Uterus (tissue), 4 donors: ENCODE measurements around the gene UPF2. TPM values are rescaled to one million over a fixed set of nuclear protein-coding genes. Genes with fewer than 3 reads are reported as not detected.

ENCODE experiments used
- DNase-seq, 2 donors: peaks; one replicate each; pipeline ENCODE4 v3.0.0-alpha.2; 2019 to 2020
- H3K27ac ChIP-seq, 2 donors: fragments of 200-600 bp; sonication (generic); 1 replicate in 1 of 2; 2 replicates in 1 of 2; pipeline ENCODE4 v1.5.1; 2016 to 2018
- H3K27me3 ChIP-seq, 2 donors: fragments of 200-600 bp; sonication (generic); one replicate each; pipeline ENCODE4 v1.5.1; 2018 to 2019; ENCODE audit warnings: control low read depth in 1 of 2
- H3K36me3 ChIP-seq, 2 donors: fragments of 200-600 bp; sonication (generic); one replicate each; pipeline ENCODE4 v1.5.1; 2019; ENCODE audit warnings: control low read depth in 1 of 2
- H3K4me1 ChIP-seq, 2 donors: fragments of 200-600 bp; sonication (generic); one replicate each; pipeline ENCODE4 v1.5.1; 2018 to 2019; ENCODE audit warnings: control low read depth in 1 of 2
- H3K4me3 ChIP-seq, 2 donors: fragments of 200-600 bp; sonication (generic); 1 replicate in 1 of 2; 2 replicates in 1 of 2; pipeline ENCODE4 v1.5.1; 2018 to 2019; ENCODE audit warnings: mild to moderate bottlenecking in 1 of 2
- H3K9me3 ChIP-seq, 2 donors: fragments of 200-600 bp; sonication (generic); one replicate each; pipeline ENCODE4 v1.5.1; 2019; ENCODE audit warnings: control low read depth in 1 of 2
- POLR2A ChIP-seq, 2 donors: fragments of 450-650 bp; IDR thresholded peaks; one replicate each; pipeline ENCODE4 v1.6.1; 2016; ENCODE audit warnings: antibody characterized with exemption in 2 of 2, mild to moderate bottlenecking in 1 of 2, moderate library complexity in 1 of 2
- intact Hi-C: fragments of 100-400 bp; cut with DNase I; formaldehyde crosslinking; loops from one replicate; pipeline ENCODE4 v1.15.1; 2023; ENCODE audit warnings: low total_unique reads
- total RNA-seq, 4 donors: library from RNA; depleted of rRNA in 3 of 4; stranded (reverse); fragments of >200 nt in 3 of 4; gene quantifications; one replicate each; pipeline versions ENCODE4 v1.1.0 to v1.2.4, GENCODE V29; 2014 to 2023
- TF ChIP-seq, protein P1 (sequence below), 4 experiments: fragments of 200-600 bp in 2 of 4; fragments of 450-650 bp in 2 of 4; sonication (generic) in 2 of 4; IDR thresholded peaks; one replicate each; pipeline ENCODE4 v1.5.1; 2016 to 2019; ENCODE audit warnings: antibody characterized with exemption in 4 of 4, mild to moderate bottlenecking in 2 of 4, moderate library complexity in 1 of 4
- donor health status: DM: yes; HTN: yes; CAD: no.

UPF2 gene
- total RNA-seq, 4 donors from 2014 or later, result 17.4 to 35.7 (median 28.0) TPM

DNA sequence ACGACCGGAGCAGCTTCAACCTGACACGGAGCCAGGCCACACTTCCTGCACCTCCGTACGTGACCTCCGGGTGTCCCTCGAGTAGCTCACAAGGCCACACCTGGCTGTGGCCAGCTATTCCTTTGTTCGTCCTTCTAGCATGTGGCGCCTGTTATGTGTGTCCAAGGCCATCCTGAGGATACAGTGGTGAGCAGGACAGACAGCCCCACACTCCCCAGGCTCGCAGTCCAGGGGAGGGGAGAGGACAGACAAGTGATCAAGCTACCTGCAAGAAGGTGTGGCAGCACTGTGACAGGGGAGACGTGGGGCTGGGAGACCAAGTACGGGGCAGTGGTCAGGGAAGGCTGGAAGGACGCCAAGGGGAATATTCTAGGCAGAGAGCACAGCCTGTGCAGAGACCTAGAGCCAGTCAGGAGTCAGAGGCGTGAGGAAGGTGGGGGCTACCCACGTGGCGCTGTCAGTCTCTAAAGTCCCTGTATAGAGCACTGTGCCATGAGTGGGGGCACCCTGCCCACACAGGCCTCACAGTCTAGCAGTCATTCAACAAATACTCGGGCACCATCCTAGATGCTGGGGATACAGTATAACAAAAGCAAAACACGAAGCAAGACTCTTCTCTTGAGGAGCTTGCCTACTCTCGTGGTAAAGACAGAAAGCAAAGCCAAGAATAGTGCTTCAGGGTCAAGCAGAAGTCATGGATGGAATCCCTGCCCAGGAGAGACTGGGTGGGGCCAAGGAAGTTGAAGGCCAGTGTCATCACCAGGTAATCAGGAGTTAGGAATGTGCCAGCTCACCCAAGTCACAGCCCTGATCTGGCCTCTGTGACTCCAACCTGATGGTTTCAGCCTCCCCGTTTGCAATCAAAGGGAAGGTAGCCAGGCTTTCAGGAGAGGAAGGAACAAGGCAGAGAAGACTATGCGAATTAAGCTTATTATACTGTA lies 160.9 kb downstream of the UPF2 start:
- Histone ChIP-seq H3K4me3 (no peak overlapping the region), H3K36me3 (no peaks in the 10 kb centered on the region), H3K9me3 (no peaks in the 10 kb centered on the region), H3K27ac (no peak overlapping the region), H3K4me1 (no peaks in the 10 kb centered on the region), H3K27me3 (no peaks in the 10 kb centered on the region)
- intact Hi-C loops, result no loop called here
- no peak for DNase-seq
- TF ChIP-seq, protein P1, sequence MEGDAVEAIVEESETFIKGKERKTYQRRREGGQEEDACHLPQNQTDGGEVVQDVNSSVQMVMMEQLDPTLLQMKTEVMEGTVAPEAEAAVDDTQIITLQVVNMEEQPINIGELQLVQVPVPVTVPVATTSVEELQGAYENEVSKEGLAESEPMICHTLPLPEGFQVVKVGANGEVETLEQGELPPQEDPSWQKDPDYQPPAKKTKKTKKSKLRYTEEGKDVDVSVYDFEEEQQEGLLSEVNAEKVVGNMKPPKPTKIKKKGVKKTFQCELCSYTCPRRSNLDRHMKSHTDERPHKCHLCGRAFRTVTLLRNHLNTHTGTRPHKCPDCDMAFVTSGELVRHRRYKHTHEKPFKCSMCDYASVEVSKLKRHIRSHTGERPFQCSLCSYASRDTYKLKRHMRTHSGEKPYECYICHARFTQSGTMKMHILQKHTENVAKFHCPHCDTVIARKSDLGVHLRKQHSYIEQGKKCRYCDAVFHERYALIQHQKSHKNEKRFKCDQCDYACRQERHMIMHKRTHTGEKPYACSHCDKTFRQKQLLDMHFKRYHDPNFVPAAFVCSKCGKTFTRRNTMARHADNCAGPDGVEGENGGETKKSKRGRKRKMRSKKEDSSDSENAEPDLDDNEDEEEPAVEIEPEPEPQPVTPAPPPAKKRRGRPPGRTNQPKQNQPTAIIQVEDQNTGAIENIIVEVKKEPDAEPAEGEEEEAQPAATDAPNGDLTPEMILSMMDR (IDR thresholded peaks at IDR 0.05), result no peak
- no peak for TF ChIP-seq POLR2A (IDR thresholded peaks at IDR 0.05)

GRCh38 chr10:11881030-11881476 lies 161.6 kb downstream of the UPF2 start:
- no peaks in the 10 kb centered on the region for H3K36me3 ChIP-seq
- H3K4me1 ChIP-seq, result no peaks in the 10 kb centered on the region
- no peak overlapping the region for H3K4me3 ChIP-seq
- H3K27ac ChIP-seq, result no peak overlapping the region
- intact Hi-C loops, result no loop called here
- no peaks in the 10 kb centered on the region for H3K9me3 ChIP-seq
- DNase-seq, result no peak
- TF ChIP-seq, protein P1 (IDR thresholded peaks at IDR 0.05), result no peak
- no peak for TF ChIP-seq POLR2A (IDR thresholded peaks at IDR 0.05)
- no peaks in the 10 kb centered on the region for H3K27me3 ChIP-seq

DNA sequence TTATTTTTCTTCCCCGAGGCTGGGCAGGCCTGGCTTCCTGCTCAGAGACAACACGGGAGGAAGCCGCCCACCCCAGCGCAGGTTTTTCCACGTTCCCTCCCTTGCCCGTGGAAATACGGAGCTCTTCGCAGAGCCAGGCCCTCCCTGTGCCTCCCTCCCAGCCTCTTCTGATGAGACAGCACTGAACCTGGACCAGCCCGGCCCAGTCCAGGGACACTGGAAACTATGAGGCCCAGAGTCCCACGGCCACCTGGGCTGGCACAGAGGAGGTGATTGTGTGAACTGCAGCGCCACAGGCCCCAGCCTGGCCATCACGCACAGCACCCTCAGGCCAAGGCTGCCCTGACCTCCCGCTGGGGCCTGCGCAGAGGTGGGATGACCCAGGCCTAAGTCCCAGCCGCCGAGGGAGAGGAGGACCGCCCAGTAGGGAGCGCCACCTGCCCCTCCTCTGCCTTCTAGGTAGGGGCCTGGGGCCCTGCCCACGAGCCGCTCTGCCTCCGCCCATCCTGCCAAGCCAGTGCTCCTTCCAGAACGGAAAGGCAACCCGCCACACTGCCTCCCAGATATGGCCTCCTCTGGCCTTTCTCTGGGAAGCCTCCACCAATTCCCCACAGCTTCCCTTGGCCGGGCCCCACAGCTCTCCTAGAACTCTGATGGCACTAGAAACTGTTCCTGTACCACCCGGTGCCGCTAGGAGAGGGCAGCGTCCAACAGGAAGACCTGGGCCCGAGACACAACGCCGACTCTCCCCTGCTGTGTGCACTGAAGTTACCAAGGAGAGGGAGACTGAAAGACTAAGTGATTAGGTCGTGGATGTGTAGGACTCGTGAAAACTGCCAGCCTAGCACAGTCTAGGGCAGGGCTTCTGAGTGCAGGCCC lies 162.2 kb downstream of the UPF2 start:
- Histone ChIP-seq H3K9me3 (no peaks in the 10 kb centered on the region), H3K36me3 (no peaks in the 10 kb centered on the region), H3K27ac (no peak overlapping the region), H3K4me3 (no peak overlapping the region), H3K4me1 (peaks cover 0 to 2% of the 10 kb centered on the region in 2 donors), H3K27me3 (no peaks in the 10 kb centered on the region)
- intact Hi-C loops, result no loop called here
- no peak for TF ChIP-seq POLR2A (IDR thresholded peaks at IDR 0.05)
- TF ChIP-seq, protein P1 (IDR thresholded peaks at IDR 0.05), result no peak
- no peak for DNase-seq

- DNase-seq, result no peak
These were observed 163.1 kb downstream of the UPF2 start for GRCh38 chr10:11879387-11880094.

GRCh38 chr10:11878776-11879175 lies 163.8 kb downstream of the UPF2 start:
- H3K9me3 ChIP-seq, result no peaks in the 10 kb centered on the region
- H3K27ac ChIP-seq, result no peak overlapping the region
- H3K36me3 ChIP-seq, result no peaks in the 10 kb centered on the region
- intact Hi-C loops, result no loop called here
- peaks cover 0 to 6% of the 10 kb centered on the region in 2 donors for H3K4me1 ChIP-seq
- no peak overlapping the region for H3K4me3 ChIP-seq
- H3K27me3 ChIP-seq, result no peaks in the 10 kb centered on the region
- TF ChIP-seq, protein P1 (IDR thresholded peaks at IDR 0.05), result no peak
- TF ChIP-seq POLR2A (IDR thresholded peaks at IDR 0.05), result no peak
- DNase-seq, result no peak

More at GRCh38 chr10:11879387-11880094, 163.1 kb downstream of the UPF2 start:
- Histone ChIP-seq H3K36me3 (no peaks in the 10 kb centered on the region), H3K27me3 (no peaks in the 10 kb centered on the region), H3K27ac (no peak overlapping the region), H3K4me3 (no peak overlapping the region), H3K9me3 (no peaks in the 10 kb centered on the region), H3K4me1 (peaks cover 0 to 6% of the 10 kb centered on the region in 2 donors)
- TF ChIP-seq POLR2A (IDR thresholded peaks at IDR 0.05), result no peak
- intact Hi-C loops, result no loop called here
